Cardiac muscle cell (in vitro differentiated cells and primary cell): Measurements from ENCODE around the gene TMEM59. TPM values are rescaled to one million over a fixed set of nuclear protein-coding genes. Genes with fewer than 3 reads are reported as not detected.
"Not testable (repeated sequence)": the region's sequence is repeated elsewhere in the genome, so short reads cannot be mapped to it uniquely, and the experiment has no call there.

Experiments
- DNase-seq, 2 donors: peaks; one replicate each; pipeline versions ENCODE4 v3.0.0 to v3.0.0-alpha.2; 2010 to 2017; ENCODE audit warnings: low read depth in 1 of 2, low spot score in 1 of 2
- H3K27ac ChIP-seq: fragments of 200-600 bp; sonication (generic); 2 replicates; pipeline ENCODE4 v1.5.1; 2016
- H3K27me3 ChIP-seq: fragments of 200-600 bp; sonication (generic); 2 replicates; pipeline ENCODE4 v1.6.0; 2016; ENCODE audit warnings: control low read depth
- H3K36me3 ChIP-seq: fragments of 200-600 bp; sonication (generic); 2 replicates; pipeline ENCODE4 v1.5.1; 2016; ENCODE audit warnings: control low read depth
- H3K4me1 ChIP-seq: fragments of 200-600 bp; sonication (generic); 2 replicates; pipeline ENCODE4 v1.8.1; 2017; ENCODE audit warnings: low read depth, mild to moderate bottlenecking, mixed run types
- H3K4me3 ChIP-seq: fragments of 200-600 bp; sonication (generic); 2 replicates; pipeline ENCODE4 v1.5.1; 2016; ENCODE audit warnings: mild to moderate bottlenecking
- H3K9me3 ChIP-seq: fragments of 200-600 bp; sonication (generic); 2 replicates; pipeline ENCODE4 v1.5.1; 2017; ENCODE audit warnings: low read depth, mild to moderate bottlenecking, control low read depth
- polyA plus RNA-seq: library from polyadenylated mRNA; unstranded; fragments of >200 nt; fragmentation: Nextera tagmentation; extraction: Ambion mirVana; gene quantifications from 2 replicates; pipeline ENCODE4 v1.2.1, GENCODE V29; 2016
- total RNA-seq: library from RNA; depleted of rRNA; stranded (reverse); fragments of >200 nt; gene quantifications from 2 replicates; pipeline ENCODE4 v1.2.3, GENCODE V29; 2016
- TF ChIP-seq, protein P1 (sequence below): IDR thresholded peaks from 2 replicates; pipeline ENCODE4 v1.5.1; 2012; ENCODE audit warnings: low read depth, mild to moderate bottlenecking, low read length

The TMEM59 gene
- total and polyA plus RNA-seq, 2 experiments from 2014 or later, result 73.1 to 350 TPM

DNA sequence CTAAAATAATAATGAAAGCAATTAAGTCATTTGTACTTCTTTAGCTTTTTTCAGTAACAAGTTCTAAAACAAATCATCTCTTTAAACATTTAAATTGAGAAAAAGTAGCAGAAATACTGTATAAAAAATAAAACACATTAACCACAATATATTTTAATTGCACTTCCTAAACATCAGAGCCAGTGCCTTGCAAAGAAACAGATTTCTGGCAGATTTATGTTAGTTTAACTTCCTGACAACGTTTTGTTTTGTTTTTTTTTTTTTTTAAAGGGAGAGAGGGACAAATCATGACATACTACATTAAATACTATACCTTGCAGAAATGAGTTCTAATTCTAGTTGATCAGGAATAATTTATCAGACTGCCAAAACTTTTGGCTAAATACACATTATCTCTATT, 11.2 kb downstream of the TMEM59 start:
- Histone ChIP-seq H3K27ac (no peak overlapping the region), H3K9me3 (no peaks in the 10 kb centered on the region), H3K4me3 (no peak overlapping the region), H3K27me3 (no peaks in the 10 kb centered on the region), H3K4me1 (no peaks in the 10 kb centered on the region), H3K36me3 (peaks cover 55% of the 10 kb centered on the region)
- DNase-seq, result no peak
- TF ChIP-seq, protein P1, sequence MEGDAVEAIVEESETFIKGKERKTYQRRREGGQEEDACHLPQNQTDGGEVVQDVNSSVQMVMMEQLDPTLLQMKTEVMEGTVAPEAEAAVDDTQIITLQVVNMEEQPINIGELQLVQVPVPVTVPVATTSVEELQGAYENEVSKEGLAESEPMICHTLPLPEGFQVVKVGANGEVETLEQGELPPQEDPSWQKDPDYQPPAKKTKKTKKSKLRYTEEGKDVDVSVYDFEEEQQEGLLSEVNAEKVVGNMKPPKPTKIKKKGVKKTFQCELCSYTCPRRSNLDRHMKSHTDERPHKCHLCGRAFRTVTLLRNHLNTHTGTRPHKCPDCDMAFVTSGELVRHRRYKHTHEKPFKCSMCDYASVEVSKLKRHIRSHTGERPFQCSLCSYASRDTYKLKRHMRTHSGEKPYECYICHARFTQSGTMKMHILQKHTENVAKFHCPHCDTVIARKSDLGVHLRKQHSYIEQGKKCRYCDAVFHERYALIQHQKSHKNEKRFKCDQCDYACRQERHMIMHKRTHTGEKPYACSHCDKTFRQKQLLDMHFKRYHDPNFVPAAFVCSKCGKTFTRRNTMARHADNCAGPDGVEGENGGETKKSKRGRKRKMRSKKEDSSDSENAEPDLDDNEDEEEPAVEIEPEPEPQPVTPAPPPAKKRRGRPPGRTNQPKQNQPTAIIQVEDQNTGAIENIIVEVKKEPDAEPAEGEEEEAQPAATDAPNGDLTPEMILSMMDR, result no peak

- Histone ChIP-seq H3K4me1 (no peaks in the 10 kb centered on the region), H3K27ac (no peak overlapping the region), H3K36me3 (peaks cover 64% of the 10 kb centered on the region), H3K27me3 (no peaks in the 10 kb centered on the region), H3K4me3 (no peak overlapping the region), H3K9me3 (no peaks in the 10 kb centered on the region)
- TF ChIP-seq, protein P1, result no peak
- peak in 1 of 2 donors; percentile 53 for DNase-seq
Observed at GRCh38 chr1:54037476-54037875, 15.5 kb downstream of the TMEM59 start.

GRCh38 chr1:54028306-54029251, 24.4 kb downstream of the TMEM59 start:
- TF ChIP-seq, protein P1, result no peak
- Histone ChIP-seq H3K4me3 (no peak overlapping the region), H3K27me3 (no peaks in the 10 kb centered on the region), H3K9me3 (no peaks in the 10 kb centered on the region), H3K27ac (peak overlapping the region; percentile 46), H3K36me3 (peaks cover 17% of the 10 kb centered on the region), H3K4me1 (no peaks in the 10 kb centered on the region)
- peak in 1 of 2 donors; percentile 12 for DNase-seq

GRCh38 chr1:54027848-54028247, 25.2 kb downstream of the TMEM59 start:
- Histone ChIP-seq H3K27me3 (no peaks in the 10 kb centered on the region), H3K9me3 (no peaks in the 10 kb centered on the region), H3K4me1 (no peaks in the 10 kb centered on the region), H3K36me3 (peaks cover 17% of the 10 kb centered on the region), H3K4me3 (no peak overlapping the region), H3K27ac (no peak overlapping the region)
- TF ChIP-seq, protein P1, result no peak
- DNase-seq, result peak in 1 of 2 donors; percentile 13

GRCh38 chr1:54024811-54025210, 28.2 kb downstream of the TMEM59 start:
- not testable (repeated sequence) for H3K36me3 ChIP-seq, H3K27ac ChIP-seq, H3K4me1 ChIP-seq, H3K4me3 ChIP-seq, DNase-seq, H3K27me3 ChIP-seq, H3K9me3 ChIP-seq

- no peak overlapping the region for H3K27ac ChIP-seq
- H3K27me3 ChIP-seq, result no peaks in the 10 kb centered on the region
- TF ChIP-seq, protein P1, result no peak
- H3K4me1 ChIP-seq, result no peaks in the 10 kb centered on the region
- H3K4me3 ChIP-seq, result no peak overlapping the region
- H3K36me3 ChIP-seq, result no peaks in the 10 kb centered on the region
- DNase-seq, result no peak
- H3K9me3 ChIP-seq, result no peaks in the 10 kb centered on the region
Observed at GRCh38 chr1:54024358-54024757, 28.6 kb downstream of the TMEM59 start.

- not testable (repeated sequence) for H3K9me3 ChIP-seq, H3K36me3 ChIP-seq, H3K27me3 ChIP-seq, DNase-seq, H3K27ac ChIP-seq, H3K4me1 ChIP-seq, H3K4me3 ChIP-seq
Observed at GRCh38 chr1:54019562-54020176, 33.3 kb downstream of the TMEM59 start.
